ENCODE measurements around the gene PSMG4.

DNA sequence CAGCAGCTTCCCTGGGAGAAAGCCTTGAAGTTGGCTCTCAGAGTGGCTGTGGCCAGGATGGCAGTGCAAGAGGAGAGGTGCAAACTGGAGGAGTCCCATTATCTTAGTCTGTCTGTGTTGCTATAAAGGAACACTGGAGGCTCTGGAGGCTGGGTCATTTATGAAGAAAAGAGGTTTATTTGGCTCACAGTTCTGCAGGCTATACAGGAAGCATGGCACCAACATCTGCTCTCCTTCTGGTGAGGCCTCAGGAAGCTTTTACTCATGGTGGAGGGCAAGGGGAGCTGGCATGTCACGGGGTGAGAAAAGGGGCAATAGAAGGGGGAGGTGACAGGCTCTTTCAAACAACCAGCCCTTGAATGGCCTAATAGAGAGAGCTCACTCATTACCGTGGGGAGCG is 47.1 kb downstream of the PSMG4 start:
- TF ChIP-seq EZH2 (IDR thresholded peaks at IDR 0.05; ENCODE audit: low read depth, low read length, severe bottlenecking), result no peak
- TF ChIP-seq, protein P1, sequence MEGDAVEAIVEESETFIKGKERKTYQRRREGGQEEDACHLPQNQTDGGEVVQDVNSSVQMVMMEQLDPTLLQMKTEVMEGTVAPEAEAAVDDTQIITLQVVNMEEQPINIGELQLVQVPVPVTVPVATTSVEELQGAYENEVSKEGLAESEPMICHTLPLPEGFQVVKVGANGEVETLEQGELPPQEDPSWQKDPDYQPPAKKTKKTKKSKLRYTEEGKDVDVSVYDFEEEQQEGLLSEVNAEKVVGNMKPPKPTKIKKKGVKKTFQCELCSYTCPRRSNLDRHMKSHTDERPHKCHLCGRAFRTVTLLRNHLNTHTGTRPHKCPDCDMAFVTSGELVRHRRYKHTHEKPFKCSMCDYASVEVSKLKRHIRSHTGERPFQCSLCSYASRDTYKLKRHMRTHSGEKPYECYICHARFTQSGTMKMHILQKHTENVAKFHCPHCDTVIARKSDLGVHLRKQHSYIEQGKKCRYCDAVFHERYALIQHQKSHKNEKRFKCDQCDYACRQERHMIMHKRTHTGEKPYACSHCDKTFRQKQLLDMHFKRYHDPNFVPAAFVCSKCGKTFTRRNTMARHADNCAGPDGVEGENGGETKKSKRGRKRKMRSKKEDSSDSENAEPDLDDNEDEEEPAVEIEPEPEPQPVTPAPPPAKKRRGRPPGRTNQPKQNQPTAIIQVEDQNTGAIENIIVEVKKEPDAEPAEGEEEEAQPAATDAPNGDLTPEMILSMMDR (IDR thresholded peaks at IDR 0.05; ENCODE audit: control extremely low read depth in 1 of 3, insufficient read depth in 1 of 3, low read depth in 1 of 3, low read length in 3 of 3), result no peak
- TF ChIP-seq POLR2AphosphoS5 (IDR thresholded peaks at IDR 0.05; ENCODE audit: low read depth, low read length), result no peak
- no peak for TF ChIP-seq USF2 (IDR thresholded peaks at IDR 0.05; ENCODE audit: low read length)
- TF ChIP-seq TAF1 (IDR thresholded peaks at IDR 0.05; ENCODE audit: low read depth, low read length), result no peak
- no peak for TF ChIP-seq SUZ12 (IDR thresholded peaks at IDR 0.05; ENCODE audit: low read length)
- no peak for TF ChIP-seq POLR2A (IDR thresholded peaks at IDR 0.05; ENCODE audit: control extremely low read depth in 1 of 2, low read depth in 2 of 2, low read length in 2 of 2)

All from H1 (cell line).